NCI-H1694 treated with DMSO at 0.1 percent for 48 hours (cell line): Measurements from ENCODE around the gene PTPRM.

Source experiments
- DNase-seq: peaks from one replicate; lab custom pipeline; 2025; lab: John Stamatoyannopoulos, UW

PTPRM gene

GRCh38 chr18:7567474-7568425 lies 634 bp downstream of the PTPRM start:
- DNase-seq = no peak

- DNase-seq = no peak
Observed at GRCh38 chr18:7568426-7568825, 1.3 kb downstream of the PTPRM start.

GRCh38 chr18:7571626-7572025 lies 4.5 kb downstream of the PTPRM start:
- DNase-seq = no peak

- no peak for DNase-seq
Observed at GRCh38 chr18:7572822-7573221, 5.7 kb downstream of the PTPRM start.

- no peak for DNase-seq
Observed at GRCh38 chr18:7575465-7576028, 8.4 kb downstream of the PTPRM start.

- DNase-seq = no peak
Observed at GRCh38 chr18:7576077-7576476, 9.0 kb downstream of the PTPRM start.

- DNase-seq = no peak
Observed at GRCh38 chr18:7576685-7577084, 9.6 kb downstream of the PTPRM start.

- no peak for DNase-seq
Observed at GRCh38 chr18:7577706-7578105, 10.6 kb downstream of the PTPRM start.

- no peak for DNase-seq
Observed at GRCh38 chr18:7579176-7579917, 12.2 kb downstream of the PTPRM start.

- DNase-seq = no peak
Observed at GRCh38 chr18:7579918-7580542, 12.9 kb downstream of the PTPRM start.

GRCh38 chr18:7584646-7585275 lies 17.6 kb downstream of the PTPRM start:
- no peak for DNase-seq

- DNase-seq = no peak
Observed at GRCh38 chr18:7585276-7585670, 18.2 kb downstream of the PTPRM start.

GRCh38 chr18:7586379-7586778 lies 19.3 kb downstream of the PTPRM start:
- DNase-seq = no peak

- DNase-seq = no peak
Observed at GRCh38 chr18:7590826-7591560, 23.9 kb downstream of the PTPRM start.

GRCh38 chr18:7592305-7593071 lies 25.4 kb downstream of the PTPRM start:
- no peak for DNase-seq

GRCh38 chr18:7593218-7593819 lies 26.2 kb downstream of the PTPRM start:
- no peak for DNase-seq

GRCh38 chr18:7596147-7596546 lies 29.0 kb downstream of the PTPRM start:
- no peak for DNase-seq

- no peak for DNase-seq
Observed at GRCh38 chr18:7597500-7597899, 30.4 kb downstream of the PTPRM start.

GRCh38 chr18:7598167-7599047 lies 31.3 kb downstream of the PTPRM start:
- no peak for DNase-seq
